Measurements from ENCODE around the gene TNN.

TNN gene

GRCh38 chr1:175131095-175131494 lies 63.5 kb downstream of the TNN start:
- no peak overlapping the region for H3K4me3 ChIP-seq (replicated peaks; ENCODE audit: low read depth, low read length)
- TF ChIP-seq, protein P1, sequence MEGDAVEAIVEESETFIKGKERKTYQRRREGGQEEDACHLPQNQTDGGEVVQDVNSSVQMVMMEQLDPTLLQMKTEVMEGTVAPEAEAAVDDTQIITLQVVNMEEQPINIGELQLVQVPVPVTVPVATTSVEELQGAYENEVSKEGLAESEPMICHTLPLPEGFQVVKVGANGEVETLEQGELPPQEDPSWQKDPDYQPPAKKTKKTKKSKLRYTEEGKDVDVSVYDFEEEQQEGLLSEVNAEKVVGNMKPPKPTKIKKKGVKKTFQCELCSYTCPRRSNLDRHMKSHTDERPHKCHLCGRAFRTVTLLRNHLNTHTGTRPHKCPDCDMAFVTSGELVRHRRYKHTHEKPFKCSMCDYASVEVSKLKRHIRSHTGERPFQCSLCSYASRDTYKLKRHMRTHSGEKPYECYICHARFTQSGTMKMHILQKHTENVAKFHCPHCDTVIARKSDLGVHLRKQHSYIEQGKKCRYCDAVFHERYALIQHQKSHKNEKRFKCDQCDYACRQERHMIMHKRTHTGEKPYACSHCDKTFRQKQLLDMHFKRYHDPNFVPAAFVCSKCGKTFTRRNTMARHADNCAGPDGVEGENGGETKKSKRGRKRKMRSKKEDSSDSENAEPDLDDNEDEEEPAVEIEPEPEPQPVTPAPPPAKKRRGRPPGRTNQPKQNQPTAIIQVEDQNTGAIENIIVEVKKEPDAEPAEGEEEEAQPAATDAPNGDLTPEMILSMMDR (IDR thresholded peaks at IDR 0.05; ENCODE audit: low read depth, low read length, missing control alignments): no peak
- no peak for DNase-seq (ENCODE audit: extremely low read depth, low read depth)

DNA sequence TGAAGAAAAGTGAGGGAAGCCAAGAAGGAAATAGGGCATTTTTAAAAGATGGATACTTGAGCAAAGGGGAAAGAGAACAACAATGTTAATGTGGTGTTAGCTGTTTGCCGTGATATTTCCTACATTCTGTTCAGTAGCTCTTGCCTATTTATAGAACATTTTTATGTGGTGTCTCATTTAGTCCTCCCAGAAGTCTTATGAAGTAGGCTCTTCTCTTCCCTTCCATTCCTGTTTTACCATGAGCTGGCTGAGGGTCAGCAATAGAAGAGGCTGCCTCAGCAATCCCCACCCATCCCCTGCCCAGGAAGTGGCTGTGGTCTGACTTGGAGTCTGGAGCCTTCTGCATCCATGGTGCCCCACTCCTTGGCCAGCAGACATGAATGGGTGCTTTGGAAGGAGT lies 64.8 kb downstream of the TNN start:
- TF ChIP-seq, protein P1 (IDR thresholded peaks at IDR 0.05; ENCODE audit: low read depth, low read length, missing control alignments): no peak
- no peak for DNase-seq (ENCODE audit: extremely low read depth, low read depth)
- H3K4me3 ChIP-seq (replicated peaks; ENCODE audit: low read depth, low read length): no peak overlapping the region

- TF ChIP-seq, protein P1 (IDR thresholded peaks at IDR 0.05; ENCODE audit: low read depth, low read length, missing control alignments): no peak
- DNase-seq (ENCODE audit: extremely low read depth, low read depth): no peak
- no peak overlapping the region for H3K4me3 ChIP-seq (replicated peaks; ENCODE audit: low read depth, low read length)
Observed at GRCh38 chr1:175133673-175134435, 66.2 kb downstream of the TNN start.

GRCh38 chr1:175134500-175134899 lies 66.9 kb downstream of the TNN start:
- TF ChIP-seq, protein P1 (IDR thresholded peaks at IDR 0.05; ENCODE audit: low read depth, low read length, missing control alignments): no peak
- DNase-seq (ENCODE audit: extremely low read depth, low read depth): no peak
- no peak overlapping the region for H3K4me3 ChIP-seq (replicated peaks; ENCODE audit: low read depth, low read length)

DNA sequence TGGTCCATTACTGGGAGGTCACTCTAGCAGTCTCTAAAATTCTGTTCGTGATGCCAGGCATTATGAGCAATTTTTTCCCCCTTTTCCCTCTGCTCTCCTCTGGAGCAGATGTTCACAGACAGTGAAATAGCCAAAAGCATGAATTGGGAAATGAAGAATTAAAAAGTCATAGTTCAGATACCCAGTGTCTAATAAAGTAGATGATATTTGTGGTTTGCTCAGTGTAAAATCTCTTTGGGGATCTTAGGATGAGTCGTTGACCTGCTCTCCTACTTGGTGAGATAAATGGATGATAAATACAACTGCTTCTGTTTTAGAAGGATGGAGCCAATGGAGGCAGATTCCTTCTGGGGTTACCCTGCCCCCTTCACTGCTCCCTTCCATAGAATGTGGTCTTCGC lies 68.6 kb downstream of the TNN start:
- TF ChIP-seq, protein P1 (IDR thresholded peaks at IDR 0.05; ENCODE audit: low read depth, low read length, missing control alignments): no peak
- no peak overlapping the region for H3K4me3 ChIP-seq (replicated peaks; ENCODE audit: low read depth, low read length)
- DNase-seq (ENCODE audit: extremely low read depth, low read depth): no peak

DNA sequence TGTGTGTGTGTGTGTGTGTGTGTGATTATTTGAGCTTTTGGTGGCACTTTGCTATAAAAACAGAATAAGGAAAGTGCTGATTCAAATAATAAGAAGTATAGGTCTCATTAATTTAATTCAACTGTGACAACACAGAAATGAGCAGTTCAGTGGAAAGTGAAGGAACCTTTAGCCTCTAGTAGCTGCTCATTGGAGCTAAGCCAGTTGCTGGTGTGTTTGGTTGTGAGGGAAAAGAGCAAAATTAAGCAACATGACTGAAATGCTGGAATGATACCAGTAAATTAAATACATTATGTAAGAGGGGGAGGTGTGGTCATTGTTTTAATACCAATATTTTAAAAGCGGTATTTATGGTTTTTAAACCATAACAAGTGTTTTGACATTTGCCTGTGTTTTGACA lies 69.7 kb downstream of the TNN start:
- TF ChIP-seq, protein P1 (IDR thresholded peaks at IDR 0.05; ENCODE audit: low read depth, low read length, missing control alignments): no peak
- no peak for DNase-seq (ENCODE audit: extremely low read depth, low read depth)
- no peak overlapping the region for H3K4me3 ChIP-seq (replicated peaks; ENCODE audit: low read depth, low read length)

DNA sequence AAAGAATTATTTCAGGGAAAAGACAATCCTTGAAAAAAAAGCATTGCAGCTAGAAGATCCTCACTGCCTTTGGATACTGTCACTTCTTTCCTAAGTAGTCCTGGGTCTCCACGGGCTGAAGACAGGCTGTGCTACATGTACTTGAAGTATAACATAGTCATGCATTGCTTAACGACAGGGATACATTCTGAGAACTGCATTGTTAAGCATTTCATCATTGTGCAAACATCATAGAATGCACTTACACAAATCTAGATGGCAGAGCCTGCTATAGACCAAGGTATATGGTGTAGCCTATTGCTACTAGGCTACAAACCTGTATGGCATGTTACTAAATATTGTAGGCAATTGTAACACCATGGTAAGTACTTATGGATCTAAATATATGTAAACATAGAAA lies 70.9 kb downstream of the TNN start:
- TF ChIP-seq, protein P1 (IDR thresholded peaks at IDR 0.05; ENCODE audit: low read depth, low read length, missing control alignments): no peak
- no peak overlapping the region for H3K4me3 ChIP-seq (replicated peaks; ENCODE audit: low read depth, low read length)
- DNase-seq (ENCODE audit: extremely low read depth, low read depth): no peak
